Measurements from ENCODE around the gene RSPO3.

Gene RSPO3

DNA sequence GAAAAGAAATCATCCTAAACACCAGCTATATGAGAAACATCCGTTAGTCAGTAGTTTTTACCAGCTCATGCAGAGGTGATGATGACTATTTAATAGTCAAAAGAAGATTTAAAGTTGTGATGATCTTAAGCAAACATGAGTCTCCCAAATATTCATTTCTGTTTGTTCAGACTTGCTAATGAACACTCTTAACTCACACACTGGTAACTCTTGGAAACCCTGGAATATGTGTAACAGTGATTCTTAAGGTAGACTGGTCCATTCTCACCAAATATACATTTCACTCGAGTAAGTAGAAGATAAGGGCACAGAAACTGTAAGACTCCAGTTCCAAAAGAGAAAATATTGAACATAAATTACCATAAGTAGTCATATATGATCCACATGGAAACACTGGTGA lies 29.1 kb downstream of the RSPO3 start:
- no peak overlapping the region for H2AFZ ChIP-seq (ENCODE audit: low read length)
- no peaks in the 10 kb centered on the region for H3K79me2 ChIP-seq (ENCODE audit: insufficient read depth, low read length)
- H3K4me1 ChIP-seq (ENCODE audit: insufficient read depth, low read length, severe bottlenecking) = no peaks in the 10 kb centered on the region
- H3K36me3 ChIP-seq (ENCODE audit: insufficient read depth, low read length) = no peaks in the 10 kb centered on the region
- no peak overlapping the region for H3K27ac ChIP-seq (ENCODE audit: low read depth, low read length, poor library complexity, severe bottlenecking)
- no peak for TF ChIP-seq EZH2 (IDR thresholded peaks at IDR 0.05; ENCODE audit: borderline replicate concordance, low read length)
- TF ChIP-seq, protein P1, sequence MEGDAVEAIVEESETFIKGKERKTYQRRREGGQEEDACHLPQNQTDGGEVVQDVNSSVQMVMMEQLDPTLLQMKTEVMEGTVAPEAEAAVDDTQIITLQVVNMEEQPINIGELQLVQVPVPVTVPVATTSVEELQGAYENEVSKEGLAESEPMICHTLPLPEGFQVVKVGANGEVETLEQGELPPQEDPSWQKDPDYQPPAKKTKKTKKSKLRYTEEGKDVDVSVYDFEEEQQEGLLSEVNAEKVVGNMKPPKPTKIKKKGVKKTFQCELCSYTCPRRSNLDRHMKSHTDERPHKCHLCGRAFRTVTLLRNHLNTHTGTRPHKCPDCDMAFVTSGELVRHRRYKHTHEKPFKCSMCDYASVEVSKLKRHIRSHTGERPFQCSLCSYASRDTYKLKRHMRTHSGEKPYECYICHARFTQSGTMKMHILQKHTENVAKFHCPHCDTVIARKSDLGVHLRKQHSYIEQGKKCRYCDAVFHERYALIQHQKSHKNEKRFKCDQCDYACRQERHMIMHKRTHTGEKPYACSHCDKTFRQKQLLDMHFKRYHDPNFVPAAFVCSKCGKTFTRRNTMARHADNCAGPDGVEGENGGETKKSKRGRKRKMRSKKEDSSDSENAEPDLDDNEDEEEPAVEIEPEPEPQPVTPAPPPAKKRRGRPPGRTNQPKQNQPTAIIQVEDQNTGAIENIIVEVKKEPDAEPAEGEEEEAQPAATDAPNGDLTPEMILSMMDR (IDR thresholded peaks at IDR 0.05; ENCODE audit: low read length) = no peak
- H3K4me2 ChIP-seq (ENCODE audit: low read length) = no peak overlapping the region
- no peaks in the 10 kb centered on the region for H3K27me3 ChIP-seq (ENCODE audit: insufficient read depth, low read length)
- no peaks in the 10 kb centered on the region for H3K9me3 ChIP-seq (ENCODE audit: low read length)
- no peaks in the 10 kb centered on the region for H3F3A ChIP-seq (ENCODE audit: insufficient read depth, low read length)
- no peaks in the 10 kb centered on the region for H4K20me1 ChIP-seq (ENCODE audit: insufficient read depth, low read length)
- no peaks in the 10 kb centered on the region for H3K9me2 ChIP-seq (ENCODE audit: low read depth, low read length)
- no peak overlapping the region for H3K4me3 ChIP-seq (ENCODE audit: low read depth, low read length, poor library complexity, severe bottlenecking)
- H3K9ac ChIP-seq (ENCODE audit: low read length) = no peak overlapping the region

DNA sequence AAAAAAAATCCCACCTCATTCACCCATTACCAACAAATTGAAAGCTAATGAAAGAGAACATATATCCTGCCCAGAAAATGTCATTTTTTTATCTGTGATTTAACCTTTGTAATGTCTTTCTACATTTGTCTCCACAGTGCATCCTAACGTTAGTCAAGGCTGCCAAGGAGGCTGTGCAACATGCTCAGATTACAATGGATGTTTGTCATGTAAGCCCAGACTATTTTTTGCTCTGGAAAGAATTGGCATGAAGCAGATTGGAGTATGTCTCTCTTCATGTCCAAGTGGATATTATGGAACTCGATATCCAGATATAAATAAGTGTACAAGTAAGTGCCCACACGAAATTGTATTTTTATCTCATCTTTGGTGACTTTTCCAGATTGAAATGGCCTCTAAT lies 30.0 kb downstream of the RSPO3 start:
- Histone ChIP-seq H3K27me3 (ENCODE audit: insufficient read depth, low read length) (no peaks in the 10 kb centered on the region), H3K4me1 (ENCODE audit: insufficient read depth, low read length, severe bottlenecking) (no peaks in the 10 kb centered on the region), H3K9me3 (ENCODE audit: low read length) (no peaks in the 10 kb centered on the region), H3K4me3 (ENCODE audit: low read depth, low read length, poor library complexity, severe bottlenecking) (no peak overlapping the region), H3K27ac (ENCODE audit: low read depth, low read length, poor library complexity, severe bottlenecking) (no peak overlapping the region), H3K4me2 (ENCODE audit: low read length) (no peak overlapping the region), H3K79me2 (ENCODE audit: insufficient read depth, low read length) (no peaks in the 10 kb centered on the region), H3K9ac (ENCODE audit: low read length) (no peak overlapping the region), H4K20me1 (ENCODE audit: insufficient read depth, low read length) (no peaks in the 10 kb centered on the region), H3K36me3 (ENCODE audit: insufficient read depth, low read length) (no peaks in the 10 kb centered on the region), H3K9me2 (ENCODE audit: low read depth, low read length) (no peaks in the 10 kb centered on the region), H2AFZ (ENCODE audit: low read length) (no peak overlapping the region), H3F3A (ENCODE audit: insufficient read depth, low read length) (no peaks in the 10 kb centered on the region)
- TF ChIP-seq, protein P1 (IDR thresholded peaks at IDR 0.05; ENCODE audit: low read length) = no peak
- TF ChIP-seq EZH2 (IDR thresholded peaks at IDR 0.05; ENCODE audit: borderline replicate concordance, low read length) = no peak

- no peaks in the 10 kb centered on the region for H3K79me2 ChIP-seq (ENCODE audit: insufficient read depth, low read length)
- H3K27me3 ChIP-seq (ENCODE audit: insufficient read depth, low read length) = no peaks in the 10 kb centered on the region
- H2AFZ ChIP-seq (ENCODE audit: low read length) = no peak overlapping the region
- H4K20me1 ChIP-seq (ENCODE audit: insufficient read depth, low read length) = no peaks in the 10 kb centered on the region
- H3K27ac ChIP-seq (ENCODE audit: low read depth, low read length, poor library complexity, severe bottlenecking) = no peak overlapping the region
- no peak overlapping the region for H3K4me3 ChIP-seq (ENCODE audit: low read depth, low read length, poor library complexity, severe bottlenecking)
- TF ChIP-seq, protein P1 (IDR thresholded peaks at IDR 0.05; ENCODE audit: low read length) = no peak
- TF ChIP-seq EZH2 (IDR thresholded peaks at IDR 0.05; ENCODE audit: borderline replicate concordance, low read length) = no peak
- H3K9me2 ChIP-seq (ENCODE audit: low read depth, low read length) = no peaks in the 10 kb centered on the region
- no peak overlapping the region for H3K4me2 ChIP-seq (ENCODE audit: low read length)
- H3K9ac ChIP-seq (ENCODE audit: low read length) = no peak overlapping the region
- H3F3A ChIP-seq (ENCODE audit: insufficient read depth, low read length) = no peaks in the 10 kb centered on the region
- H3K36me3 ChIP-seq (ENCODE audit: insufficient read depth, low read length) = no peaks in the 10 kb centered on the region
- H3K4me1 ChIP-seq (ENCODE audit: insufficient read depth, low read length, severe bottlenecking) = no peaks in the 10 kb centered on the region
- no peaks in the 10 kb centered on the region for H3K9me3 ChIP-seq (ENCODE audit: low read length)
These were observed 36.0 kb downstream of the RSPO3 start for GRCh38 chr6:127154509-127154908.
